Ramos (cell line): ENCODE measurements around the gene COL18A1.

Experiments used
- in situ Hi-C: fragments of 300-500 bp; cut with MboI; formaldehyde crosslinking; loops from one replicate; pipeline ENCODE4 v1.14.3; 2022; ENCODE audit warnings: low sequenced_read_pairs; ENCODE audit not compliant: unreplicated experiment

Gene COL18A1

DNA sequence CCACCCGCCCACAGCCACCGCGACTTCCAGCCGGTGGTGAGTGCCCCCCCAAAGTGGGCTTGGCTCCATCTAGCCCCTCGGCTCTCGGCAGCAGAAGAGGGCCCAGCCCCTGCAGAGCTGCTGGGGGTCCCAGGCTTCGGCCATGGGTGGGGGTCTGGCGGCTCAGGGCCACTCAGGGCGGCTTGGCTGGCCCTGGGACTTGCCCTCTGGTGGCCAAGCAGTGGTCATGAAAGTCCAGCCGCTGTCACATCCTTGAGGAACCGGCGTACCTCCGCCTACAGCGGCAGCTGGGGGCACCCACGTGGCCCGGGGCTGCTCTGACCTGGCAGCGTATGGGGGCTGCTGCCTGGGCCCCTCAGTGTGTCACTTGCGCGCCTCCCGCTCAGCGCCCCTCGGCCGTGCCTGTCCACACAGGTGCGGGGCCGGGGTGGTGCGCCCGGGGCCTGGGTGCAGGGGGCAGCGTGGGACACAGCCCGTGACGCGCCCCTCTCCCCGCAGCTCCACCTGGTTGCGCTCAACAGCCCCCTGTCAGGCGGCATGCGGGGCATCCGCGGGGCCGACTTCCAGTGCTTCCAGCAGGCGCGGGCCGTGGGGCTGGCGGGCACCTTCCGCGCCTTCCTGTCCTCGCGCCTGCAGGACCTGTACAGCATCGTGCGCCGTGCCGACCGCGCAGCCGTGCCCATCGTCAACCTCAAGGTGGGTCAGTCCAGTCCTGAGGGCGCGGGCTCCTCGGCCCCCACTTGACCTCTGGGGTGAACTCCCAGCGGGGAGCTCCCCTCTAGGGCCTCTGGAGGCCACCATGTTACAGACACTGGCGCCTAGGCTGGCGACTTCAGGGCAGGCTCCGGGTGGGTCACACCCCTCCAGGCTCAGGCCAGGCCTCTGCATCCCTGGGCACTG is 104.9 kb downstream of the COL18A1 start:
- in situ Hi-C loops: no loop called here

DNA sequence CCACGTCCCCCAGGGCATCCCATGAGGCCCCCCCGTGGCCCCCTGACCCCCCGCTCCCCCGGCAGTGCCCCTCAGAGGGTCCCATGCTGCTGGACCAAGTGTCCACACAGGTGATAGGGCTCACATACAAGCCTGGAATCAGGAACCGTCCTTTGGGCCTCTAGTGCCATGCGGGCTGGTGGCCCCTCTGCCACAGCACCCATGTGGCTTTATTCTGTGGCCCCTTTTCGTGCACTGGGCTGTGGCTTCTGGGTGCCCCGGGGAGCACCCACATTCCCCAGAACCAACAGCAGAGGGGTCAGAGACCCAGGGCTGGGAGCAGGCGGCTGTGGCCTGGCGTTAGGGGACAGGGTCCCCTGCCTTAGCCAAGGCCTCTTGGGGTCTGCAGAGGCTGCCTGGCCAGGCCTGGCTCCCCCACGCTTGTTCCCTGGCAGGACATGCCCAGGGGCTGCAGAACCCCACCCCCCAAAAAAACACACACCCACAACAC is 105.5 kb downstream of the COL18A1 start:
- in situ Hi-C loops: no loop called here

DNA sequence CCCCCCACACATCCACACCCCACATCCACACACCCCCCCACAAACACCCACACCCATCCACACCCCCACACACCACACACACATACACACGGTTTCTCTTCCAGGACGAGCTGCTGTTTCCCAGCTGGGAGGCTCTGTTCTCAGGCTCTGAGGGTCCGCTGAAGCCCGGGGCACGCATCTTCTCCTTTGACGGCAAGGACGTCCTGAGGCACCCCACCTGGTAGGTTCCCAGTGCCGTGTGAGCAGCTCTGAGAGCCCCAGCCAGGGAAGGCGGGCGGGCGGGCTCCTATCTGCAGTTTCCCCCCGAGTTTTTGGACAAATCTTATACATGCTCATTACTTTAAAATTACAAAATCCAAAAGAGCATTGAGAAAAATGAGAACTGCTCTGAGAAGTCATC is 106.0 kb downstream of the COL18A1 start:
- in situ Hi-C loops: no loop called here

DNA sequence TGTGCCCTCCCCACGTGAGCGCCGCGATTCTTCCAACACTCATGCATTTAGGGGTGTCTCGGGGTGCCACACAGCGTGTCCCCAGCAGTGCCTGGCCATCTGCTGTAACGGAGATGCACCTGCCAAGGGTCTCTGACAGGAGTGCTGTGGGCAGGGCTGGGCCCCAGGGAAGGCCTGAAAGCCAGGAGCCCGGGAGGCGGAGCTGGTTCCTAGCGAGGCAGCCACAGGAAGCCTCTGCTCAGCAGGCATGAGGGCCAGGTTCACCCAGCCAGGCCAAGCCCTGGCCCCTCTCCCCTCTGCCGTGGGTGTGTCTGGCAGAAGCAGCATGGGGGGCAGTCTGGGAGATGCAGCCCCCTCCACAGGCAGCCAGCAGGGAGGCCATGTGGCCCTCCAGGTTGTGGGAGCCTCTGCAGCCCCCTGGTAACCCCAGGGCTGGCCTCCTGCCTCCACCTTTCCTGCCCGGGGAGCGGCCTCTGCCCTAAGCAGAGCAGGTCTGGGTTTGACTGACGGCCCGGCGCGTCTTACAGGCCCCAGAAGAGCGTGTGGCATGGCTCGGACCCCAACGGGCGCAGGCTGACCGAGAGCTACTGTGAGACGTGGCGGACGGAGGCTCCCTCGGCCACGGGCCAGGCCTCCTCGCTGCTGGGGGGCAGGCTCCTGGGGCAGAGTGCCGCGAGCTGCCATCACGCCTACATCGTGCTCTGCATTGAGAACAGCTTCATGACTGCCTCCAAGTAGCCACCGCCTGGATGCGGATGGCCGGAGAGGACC is 106.9 kb downstream of the COL18A1 start:
- in situ Hi-C loops: no loop called here

DNA sequence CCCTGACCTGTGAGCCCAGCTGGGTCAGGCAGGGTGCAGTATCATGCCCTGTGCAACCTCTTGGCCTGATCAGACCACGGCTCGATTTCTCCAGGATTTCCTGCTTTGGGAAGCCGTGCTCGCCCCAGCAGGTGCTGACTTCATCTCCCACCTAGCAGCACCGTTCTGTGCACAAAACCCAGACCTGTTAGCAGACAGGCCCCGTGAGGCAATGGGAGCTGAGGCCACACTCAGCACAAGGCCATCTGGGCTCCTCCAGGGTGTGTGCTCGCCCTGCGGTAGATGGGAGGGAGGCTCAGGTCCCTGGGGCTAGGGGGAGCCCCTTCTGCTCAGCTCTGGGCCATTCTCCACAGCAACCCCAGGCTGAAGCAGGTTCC is 107.6 kb downstream of the COL18A1 start:
- in situ Hi-C loops: no loop called here

DNA sequence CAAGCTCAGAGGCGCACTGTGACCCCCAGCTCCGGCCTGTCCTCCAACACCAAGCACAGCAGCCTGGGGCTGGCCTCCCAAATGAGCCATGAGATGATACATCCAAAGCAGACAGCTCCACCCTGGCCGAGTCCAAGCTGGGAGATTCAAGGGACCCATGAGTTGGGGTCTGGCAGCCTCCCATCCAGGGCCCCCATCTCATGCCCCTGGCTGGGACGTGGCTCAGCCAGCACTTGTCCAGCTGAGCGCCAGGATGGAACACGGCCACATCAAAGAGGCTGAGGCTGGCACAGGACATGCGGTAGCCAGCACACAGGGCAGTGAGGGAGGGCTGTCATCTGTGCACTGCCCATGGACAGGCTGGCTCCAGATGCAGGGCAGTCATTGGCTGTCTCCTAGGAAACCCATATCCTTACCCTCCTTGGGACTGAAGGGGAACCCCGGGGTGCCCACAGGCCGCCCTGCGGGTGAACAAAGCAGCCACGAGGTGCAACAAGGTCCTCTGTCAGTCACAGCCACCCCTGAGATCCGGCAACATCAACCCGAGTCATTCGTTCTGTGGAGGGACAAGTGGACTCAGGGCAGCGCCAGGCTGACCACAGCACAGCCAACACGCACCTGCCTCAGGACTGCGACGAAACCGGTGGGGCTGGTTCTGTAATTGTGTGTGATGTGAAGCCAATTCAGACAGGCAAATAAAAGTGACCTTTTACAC is 108.2 kb downstream of the COL18A1 start:
- in situ Hi-C loops: no loop called here

DNA sequence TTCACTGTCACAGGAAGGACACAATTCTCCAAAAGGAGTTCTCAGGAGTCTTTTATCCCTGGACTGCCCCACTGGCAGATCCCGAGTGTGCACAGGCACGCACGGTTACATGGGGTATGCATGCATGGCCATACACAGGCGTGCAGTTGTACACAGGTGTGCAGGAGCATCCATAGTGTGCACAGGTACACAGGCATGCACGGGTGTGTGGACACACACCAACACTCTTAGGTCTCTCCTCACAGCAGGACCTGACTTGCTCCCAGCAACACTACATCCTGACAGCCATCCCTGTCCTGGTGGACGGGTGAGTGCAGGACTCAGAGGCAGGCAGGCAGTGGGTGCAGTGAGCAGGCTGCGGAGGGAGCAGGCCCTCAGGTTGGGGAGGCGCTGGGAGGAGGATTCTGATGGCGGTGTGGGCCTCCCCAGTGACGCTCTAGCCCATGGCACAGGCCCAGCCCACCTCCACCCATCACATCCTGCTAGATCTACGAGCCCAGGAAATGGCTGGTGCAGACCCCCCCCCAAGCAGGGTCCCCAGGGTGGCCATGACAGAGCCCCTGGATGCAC is 108.9 kb downstream of the COL18A1 start:
- in situ Hi-C loops: no loop called here

DNA sequence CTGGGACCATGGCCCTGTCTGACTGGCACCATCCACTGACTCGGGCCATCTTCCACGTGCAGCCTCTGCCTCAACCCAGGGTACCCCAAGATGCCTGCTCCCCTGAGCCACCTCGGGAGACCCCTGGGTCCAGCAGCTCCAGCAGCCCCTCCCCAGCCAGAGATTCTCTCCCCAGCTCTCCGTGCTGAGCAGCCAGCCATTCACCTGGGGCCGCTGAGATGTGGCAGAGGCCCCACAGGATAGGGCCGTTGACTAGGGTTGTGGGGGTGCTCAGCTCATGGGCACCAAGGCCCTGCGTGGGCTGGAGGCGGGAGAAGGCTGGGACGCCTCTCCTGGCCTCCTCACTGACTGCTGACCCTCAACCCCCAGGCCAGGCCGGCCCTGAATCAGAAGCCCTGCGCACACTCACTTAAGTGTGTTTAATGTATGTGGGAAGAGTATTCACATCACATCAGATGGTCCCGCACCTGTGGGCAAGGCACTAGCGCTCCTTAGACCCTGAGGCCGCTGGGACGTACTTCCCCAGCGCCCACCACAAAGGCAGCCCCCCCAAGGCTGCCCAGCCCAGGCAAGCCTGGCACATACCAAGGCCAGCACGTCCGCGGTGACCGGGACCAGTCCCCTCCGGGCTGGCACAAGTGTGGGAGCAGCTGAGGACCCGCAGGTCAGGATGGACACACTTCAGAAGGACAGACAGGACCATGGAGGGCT is 109.5 kb downstream of the COL18A1 start:
- in situ Hi-C loops: no loop called here

DNA sequence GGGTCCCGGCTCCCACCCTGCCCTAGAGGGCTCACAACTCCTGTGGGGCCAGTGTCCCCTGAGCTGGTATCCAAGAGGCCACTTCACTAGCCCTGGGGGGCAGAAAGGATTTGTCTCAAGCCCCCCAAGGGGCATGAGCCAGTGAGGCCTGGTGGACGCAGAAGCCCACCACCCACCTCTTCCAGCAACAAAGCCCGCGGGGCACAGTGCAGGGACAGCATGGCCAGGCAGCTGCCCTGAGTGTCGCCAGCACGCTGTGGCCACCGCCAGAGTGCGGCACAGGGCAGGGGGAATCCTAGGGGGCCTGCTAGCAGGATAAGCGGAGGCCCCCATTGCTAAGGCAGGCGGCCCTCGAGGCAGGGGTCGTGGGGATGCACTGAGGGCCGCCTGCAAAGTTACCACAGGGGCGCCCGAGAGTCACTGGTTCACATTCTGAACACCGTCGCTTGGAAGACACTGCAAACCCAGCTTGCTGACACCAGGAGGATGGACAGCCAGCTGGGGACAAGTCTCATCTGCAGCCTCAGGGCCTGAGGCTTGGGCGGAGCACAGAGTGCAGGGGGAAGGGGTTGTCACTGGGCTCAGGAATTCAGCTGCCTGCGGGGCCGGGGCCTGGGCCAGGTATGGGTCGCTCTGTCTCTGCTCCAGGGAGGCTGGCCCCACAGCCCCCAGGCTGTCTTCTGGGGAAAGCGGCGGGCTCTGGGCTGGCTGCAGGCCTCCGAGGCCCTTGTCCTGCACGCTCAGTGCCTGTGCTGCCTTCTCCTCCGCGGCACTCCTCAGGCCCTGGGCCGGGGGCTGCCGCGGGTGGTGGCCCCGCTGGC is 110.5 kb downstream of the COL18A1 start:
- in situ Hi-C loops: no loop called here

DNA sequence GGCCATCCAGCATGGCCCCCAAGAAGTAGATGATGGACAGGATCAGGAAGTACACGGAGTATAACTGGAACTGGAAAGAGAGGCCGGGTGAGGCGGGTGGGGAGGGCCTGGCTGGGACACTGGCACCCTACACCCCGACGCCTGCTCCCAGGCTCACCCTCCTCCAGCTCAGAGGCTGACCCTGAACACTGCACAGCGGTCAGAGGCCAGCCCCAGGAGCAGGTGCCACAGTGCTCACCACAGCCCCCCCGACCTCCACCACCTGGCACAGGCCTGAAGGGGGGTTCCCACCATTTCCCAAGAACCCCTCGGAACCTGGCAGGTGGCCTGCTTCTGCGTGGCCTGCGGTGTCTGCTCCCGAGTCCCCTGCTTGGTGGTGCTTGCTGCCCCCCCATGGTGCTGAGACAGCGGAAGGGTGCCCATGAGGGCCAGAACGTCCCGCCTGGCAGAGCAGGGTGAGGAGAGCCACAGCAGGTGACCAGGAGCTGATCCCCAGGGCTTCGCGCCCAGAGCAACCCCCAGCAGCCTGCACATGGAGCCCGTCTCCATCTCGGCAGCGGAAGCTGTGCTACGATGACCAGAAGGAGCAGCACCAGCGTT is 111.2 kb downstream of the COL18A1 start:
- in situ Hi-C loops: no loop called here

DNA sequence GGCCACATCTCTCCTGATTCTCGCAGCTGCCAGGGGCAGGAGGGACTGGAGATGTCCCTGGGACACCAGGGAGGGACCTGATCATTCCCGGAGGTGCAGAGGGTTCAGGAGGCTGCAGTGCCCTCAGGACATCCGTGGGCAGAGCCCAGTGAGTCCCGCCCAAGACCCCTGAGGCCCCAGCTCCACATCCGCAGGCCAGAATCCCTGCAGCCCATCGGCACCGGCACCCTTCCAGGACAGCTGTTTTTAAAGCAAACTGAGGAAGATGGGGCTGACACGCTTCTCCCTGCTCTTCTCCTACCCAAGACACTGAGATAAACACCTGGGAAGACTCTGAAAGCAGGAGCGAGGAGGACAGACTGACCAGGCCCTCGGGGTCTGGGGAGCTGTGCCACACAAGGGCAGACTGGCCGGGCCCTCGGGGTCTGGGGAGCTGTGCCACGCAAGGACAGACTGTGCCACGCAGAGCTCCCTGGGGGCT is 111.7 kb downstream of the COL18A1 start:
- in situ Hi-C loops: no loop called here

DNA sequence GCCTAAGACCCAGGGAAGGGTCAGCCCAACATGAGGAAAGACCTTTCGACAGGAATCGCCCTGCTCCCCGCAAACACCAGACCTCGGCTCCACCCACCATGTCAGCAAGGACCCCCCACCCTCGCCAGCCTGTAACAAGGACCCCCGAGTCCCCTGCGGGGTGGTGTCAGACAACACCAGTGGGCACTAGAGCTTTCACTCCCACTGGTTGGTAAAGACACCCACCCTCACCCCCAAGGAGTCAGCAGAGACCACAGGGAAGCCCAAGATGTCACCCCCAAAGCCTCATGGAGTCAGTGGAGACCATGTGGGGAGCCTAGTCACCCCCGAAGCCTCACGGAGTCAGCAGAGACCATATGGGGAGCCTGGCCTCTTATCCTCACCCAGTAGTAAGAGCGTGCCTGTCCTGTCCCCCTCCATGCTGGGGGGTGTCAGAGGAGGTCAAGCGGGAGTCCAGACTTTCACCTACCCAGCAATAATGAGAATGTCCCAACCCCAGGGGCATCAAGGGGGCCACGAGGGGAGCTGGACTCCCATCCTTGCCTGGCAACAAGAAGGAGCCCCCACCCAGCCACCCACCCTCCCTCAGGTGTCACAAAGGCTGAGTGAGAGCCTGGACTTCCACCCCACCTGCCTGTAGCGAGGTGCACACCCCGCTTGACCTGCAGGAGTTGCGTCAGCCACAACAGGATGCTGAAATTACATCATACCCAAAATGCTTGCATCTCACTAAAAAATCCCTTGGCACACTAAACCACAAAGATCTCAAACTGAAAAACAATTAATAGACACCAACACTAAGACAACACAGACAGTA is 112.5 kb downstream of the COL18A1 start:
- in situ Hi-C loops: no loop called here

DNA sequence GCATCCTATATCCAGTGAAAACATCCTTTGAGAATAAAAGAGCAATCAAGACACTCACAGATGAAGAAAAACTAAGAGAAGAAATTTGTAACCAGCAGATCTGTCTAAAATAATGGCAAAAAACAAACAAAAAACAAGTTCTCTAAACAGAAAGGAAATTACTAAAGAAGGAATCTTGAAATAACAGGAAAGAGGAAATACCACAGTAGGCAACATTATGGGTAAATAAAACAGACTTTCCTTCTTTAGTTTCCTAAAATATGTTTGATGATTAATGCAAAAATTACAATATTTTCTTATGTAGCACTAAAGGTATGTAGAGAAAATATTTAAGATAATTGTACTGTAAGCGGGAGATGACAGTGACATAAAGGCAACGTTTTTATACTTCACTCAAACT is 113.8 kb downstream of the COL18A1 start:
- in situ Hi-C loops: no loop called here

DNA sequence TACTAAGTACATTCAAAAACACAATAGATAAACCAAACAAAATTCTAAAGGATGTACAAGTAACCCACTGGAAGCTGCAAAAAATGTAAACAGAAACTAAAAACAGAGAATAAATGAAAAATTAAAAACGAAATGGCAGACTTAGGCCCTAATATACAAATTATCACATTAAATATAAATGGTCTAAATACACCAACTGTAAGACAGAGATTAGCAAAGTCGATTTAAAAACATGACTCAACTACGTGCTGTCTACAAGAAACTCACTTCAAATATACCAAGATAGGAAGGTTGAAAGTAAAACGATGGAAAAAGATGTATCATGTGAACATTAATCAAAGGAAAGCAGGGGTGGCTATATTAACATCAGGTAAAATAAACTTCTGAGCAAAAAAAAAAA is 114.2 kb downstream of the COL18A1 start:
- in situ Hi-C loops: no loop called here

DNA sequence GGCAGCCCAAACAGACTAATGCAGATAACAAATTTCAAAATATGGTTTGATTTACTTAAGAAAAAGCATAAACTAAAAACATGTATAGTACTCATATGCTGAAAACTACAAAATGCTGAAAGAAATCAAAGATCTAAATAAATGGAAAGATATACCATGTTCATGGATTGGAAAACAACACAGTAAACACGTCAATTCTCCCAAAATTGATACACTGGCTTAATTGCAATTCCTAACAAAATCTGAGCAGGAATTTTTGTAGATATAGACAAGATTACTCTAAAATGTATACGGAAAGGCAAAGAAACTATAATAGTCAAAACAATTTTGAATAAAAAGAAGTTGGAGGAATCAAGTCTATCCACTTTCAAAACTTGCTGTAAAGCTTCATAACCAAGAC is 116.3 kb downstream of the COL18A1 start:
- in situ Hi-C loops: no loop called here

DNA sequence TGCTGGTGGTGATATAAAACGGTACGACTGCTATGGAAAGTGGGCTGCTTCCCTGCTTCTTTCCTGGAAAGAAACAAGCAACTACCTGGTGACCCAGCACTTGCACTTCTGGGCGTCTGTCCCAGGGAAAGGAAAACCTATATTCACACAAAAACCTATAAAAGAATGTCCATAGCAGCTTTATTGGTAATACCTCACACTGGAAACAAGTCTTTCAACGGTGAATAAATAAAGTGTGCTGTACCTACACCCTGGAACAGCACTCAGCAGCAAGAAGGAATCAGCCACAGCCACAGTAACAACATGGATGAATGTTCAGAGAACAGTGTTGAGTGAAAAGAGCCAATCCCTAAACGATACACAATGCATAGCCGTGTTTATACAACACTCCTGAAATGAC is 117.4 kb downstream of the COL18A1 start:
- in situ Hi-C loops: no loop called here

DNA sequence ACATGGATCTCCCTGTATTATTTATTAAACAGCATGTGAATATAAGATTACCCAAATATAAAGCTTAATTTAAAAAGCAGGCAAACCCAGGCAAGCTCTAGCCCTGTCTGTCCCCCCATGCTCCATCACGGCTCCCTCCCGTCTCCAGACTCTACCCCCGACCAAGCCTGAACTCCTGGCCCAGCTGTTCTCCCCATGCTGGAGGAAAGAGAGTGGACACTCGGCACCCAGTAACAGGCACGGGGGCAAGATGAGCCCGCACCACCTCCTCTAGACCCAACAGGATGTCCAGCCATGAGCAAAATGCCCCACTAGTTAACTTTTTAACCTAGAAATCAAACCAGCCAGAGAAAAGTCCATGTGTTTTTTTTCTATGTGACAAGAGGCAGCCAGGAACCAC is 118.0 kb downstream of the COL18A1 start:
- in situ Hi-C loops: no loop called here
